Right renal pelvis (tissue), 4 donors: ENCODE results near the gene PSME2. TPM values are rescaled to one million over a fixed set of nuclear protein-coding genes. Genes with fewer than 3 reads are reported as not detected.

Source experiments
- DNase-seq, 4 donors: peaks; one replicate each; pipeline ENCODE4 v3.0.0-alpha.2; 2013; ENCODE audit warnings: low read depth in 4 of 4, low spot score in 3 of 4, missing footprints in 1 of 4
- polyA plus RNA-seq, 4 donors: library from polyadenylated mRNA; unstranded; fragments of 120-200 nt; gene quantifications; one replicate each; pipeline ENCODE4 v1.2.1, GENCODE V29; 2013; ENCODE audit not compliant: insufficient read length in 4 of 4

The PSME2 gene
- polyA plus RNA-seq, 4 donors, result 156 to 183 (median 168) TPM

GRCh38 chr14:24179961-24180796 is 33.8 kb upstream of the PSME2 start:
- DNase-seq, result peak in 1 of 4 donors; percentile 18

- no peak for DNase-seq
Observed at GRCh38 chr14:24179294-24179960, 33.0 kb upstream of the PSME2 start.

GRCh38 chr14:24178399-24179178 is 32.2 kb upstream of the PSME2 start:
- DNase-seq, result no peak

- no peak for DNase-seq
Observed at GRCh38 chr14:24177891-24178290, 31.5 kb upstream of the PSME2 start.

DNA sequence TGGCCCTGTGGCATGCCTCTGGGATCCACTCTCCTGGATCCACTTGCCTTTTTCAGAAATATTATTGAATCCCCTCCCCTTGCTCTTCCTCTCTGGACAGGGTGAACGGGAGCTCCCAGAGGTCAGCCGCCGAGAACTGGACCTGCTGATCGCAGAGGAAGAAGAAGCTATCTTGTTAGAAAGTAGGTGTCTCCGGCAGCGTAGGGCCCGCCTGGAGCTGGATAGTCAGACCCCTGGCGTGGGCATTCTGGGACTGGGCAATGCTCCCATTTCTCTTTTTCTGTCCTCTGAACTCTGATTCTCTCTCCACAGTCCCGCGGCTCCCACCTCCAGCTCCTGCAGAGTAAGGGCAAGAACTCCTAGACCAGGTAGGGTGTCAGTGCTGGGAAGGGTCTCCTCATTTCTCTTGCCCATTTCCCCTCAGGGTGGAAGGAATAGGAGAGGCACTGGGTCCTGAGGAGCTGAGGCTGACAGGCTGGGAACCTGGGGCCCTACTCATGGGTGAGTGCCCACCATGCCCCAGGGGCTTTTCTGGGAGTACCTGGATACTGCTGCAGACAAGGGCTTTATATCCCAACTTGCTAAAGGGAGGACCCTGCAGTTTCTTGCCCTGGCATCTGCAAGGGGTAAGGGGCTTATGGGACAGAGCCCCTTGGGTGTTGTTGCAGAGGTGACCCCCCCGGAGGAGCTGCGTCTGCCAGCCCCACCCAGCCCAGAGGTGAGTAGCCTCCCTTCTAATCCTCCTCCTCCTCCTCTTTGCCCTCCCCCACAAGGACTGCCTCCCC is 30.8 kb upstream of the PSME2 start:
- DNase-seq, result no peak

DNA sequence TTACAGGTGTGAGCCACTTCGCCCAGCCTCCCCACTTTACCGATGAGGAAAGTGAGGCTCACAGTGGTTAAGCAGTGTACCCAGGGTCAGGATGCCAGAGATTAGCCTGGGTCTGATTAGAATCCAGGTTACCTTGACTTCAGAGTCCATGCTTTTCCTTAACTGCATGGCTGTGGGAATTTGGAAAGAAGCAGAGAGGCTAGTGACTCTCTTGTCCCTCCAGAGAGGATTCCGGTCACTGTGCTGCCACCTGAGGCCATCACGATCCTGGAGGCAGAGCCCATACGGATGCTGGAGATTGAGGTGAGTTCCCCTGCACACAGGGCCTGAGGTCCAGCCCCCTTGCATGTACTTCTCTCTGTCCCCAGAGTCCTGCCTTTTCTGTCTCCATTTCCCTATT is 30.2 kb upstream of the PSME2 start:
- DNase-seq, result no peak

DNA sequence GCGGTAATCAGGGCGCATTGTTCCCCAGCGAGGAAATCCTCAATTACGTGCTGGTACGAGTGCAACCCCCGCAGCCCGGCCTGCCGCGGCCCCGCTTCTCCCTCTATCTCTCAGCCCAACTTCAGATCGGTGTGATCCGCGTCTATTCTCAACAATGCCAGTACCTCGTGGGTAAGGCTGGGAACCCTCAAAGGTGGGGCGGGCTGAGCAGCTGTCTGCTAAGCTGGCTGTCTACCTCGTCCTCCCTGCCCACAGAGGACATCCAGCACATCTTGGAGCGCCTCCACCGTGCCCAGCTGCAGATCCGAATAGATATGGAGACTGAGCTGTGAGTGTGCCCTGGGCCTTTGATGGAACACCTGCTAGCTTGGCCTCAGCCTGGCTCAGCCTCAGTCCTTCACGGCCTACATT is 26.5 kb upstream of the PSME2 start:
- DNase-seq, result no peak

DNA sequence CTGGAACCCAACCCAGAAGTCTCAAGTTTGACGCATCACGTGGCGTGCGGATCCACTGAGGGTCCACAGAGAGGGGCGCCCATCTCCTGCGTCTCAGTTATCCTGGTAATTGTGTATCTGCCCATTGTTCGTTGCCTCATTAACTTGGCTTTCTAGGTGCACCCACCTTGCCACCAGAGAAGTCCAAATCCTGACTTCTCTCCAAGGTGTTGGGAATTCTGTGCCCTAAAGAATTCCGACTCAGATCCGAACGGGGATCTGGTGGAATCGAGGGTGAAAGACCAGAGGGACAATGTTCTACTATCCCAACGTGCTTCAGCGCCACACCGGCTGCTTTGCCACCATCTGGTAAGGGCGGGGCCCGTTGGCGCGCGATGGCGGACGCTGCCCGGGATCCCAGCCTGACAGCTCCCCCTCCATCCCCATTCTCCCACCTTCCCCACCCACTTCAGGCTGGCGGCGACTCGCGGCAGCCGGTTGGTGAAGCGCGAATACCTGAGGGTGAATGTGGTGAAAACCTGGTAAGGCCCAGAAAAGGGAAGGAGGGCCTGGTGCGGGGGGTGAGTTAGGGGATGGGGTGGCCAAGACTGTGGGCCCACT is 26.0 kb upstream of the PSME2 start:
- DNase-seq, result peak in 1 of 4 donors; percentile 8

DNA sequence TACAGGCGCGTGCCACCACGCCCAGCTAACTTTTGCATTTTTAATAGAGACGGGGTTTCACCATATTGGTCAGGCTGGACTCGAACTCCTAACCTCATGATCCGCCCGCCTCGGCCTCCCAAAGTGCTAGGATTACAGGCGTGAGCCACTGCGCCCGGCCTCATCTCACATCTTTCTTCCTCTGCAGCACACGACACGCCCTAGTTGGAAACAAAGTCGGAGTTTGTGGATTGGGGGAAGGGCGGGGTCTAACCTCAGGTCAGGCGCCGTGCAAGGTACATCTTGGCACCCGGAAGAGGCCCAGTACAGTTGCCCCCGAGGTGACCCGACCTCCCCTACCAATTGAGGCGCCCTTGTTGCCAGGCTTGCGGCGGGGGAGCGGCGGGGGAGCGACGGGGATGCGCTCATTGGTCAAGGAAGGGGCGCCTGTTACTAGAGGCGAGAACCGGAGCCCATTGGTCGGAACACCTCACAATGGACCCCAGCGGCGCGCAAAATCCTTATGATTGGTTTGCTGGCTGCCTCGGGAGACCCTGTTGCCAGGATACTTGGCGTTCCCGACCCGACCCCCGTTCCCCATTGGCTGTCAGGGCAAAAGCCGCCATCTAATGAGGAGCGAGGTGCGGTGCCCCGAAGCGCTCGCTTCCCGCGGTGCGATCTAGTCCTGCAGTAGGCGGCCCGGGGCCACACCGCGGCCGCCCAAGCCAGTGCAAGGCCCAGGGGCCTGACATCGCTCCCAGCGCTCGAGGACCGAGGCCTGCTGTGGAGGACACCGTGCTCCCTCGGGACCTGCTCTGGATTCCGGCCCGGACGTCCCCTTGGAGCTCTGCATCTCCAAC is 25.2 kb upstream of the PSME2 start, which contains the start of gene REC8:
Gene REC8 (plus strand): TSS at position 659 of the 839 bp plus-strand sequence. CDS start 473 bp downstream, outside the sequence.
- peak; percentile 79 to 92 (median 88) for DNase-seq

GRCh38 chr14:24167469-24168114 is 21.2 kb upstream of the PSME2 start:
- DNase-seq, result no peak

GRCh38 chr14:24165785-24166184 is 19.4 kb upstream of the PSME2 start:
- no peak for DNase-seq

GRCh38 chr14:24164518-24164991 is 18.1 kb upstream of the PSME2 start:
- no peak for DNase-seq

- no peak for DNase-seq
Observed at GRCh38 chr14:24162093-24162492, 15.7 kb upstream of the PSME2 start.

GRCh38 chr14:24160850-24161804 is 14.7 kb upstream of the PSME2 start, which contains the start of gene IRF9:
IRF9 (plus strand) TSS chr14:24161265; CDS start chr14:24162145, 880 bp downstream.
- DNase-seq, result peak; percentile 93 to 97 (median 95)

- DNase-seq, result no peak
Observed at GRCh38 chr14:24160499-24160849, 14.1 kb upstream of the PSME2 start.

GRCh38 chr14:24159777-24160498 is 13.5 kb upstream of the PSME2 start:
- DNase-seq, result no peak
